Transverse colon (tissue), 4 donors: ENCODE data around the gene PRKD3. TPM values are rescaled to one million over a fixed set of nuclear protein-coding genes. Genes with fewer than 3 reads are reported as not detected.

ENCODE experiments used
- DNase-seq: peaks from one replicate; pipeline ENCODE4 v3.0.0-alpha.2; 2019
- H3K27ac ChIP-seq, 4 donors: fragments of 200-600 bp; sonication (generic); 2 replicates each; pipeline ENCODE4 v1.5.1; 2016 to 2018; ENCODE audit warnings: inconsistent platforms in 4 of 4
- H3K27me3 ChIP-seq: fragments of 200-600 bp; sonication (generic); 2 replicates; pipeline ENCODE4 v1.5.1; 2017; ENCODE audit warnings: inconsistent platforms
- H3K36me3 ChIP-seq, 4 donors: fragments of 200-600 bp; sonication (generic); 2 replicates each; pipeline ENCODE4 v1.5.1; 2017 to 2019; ENCODE audit warnings: inconsistent platforms in 4 of 4
- H3K4me1 ChIP-seq, 4 donors: fragments of 200-600 bp; sonication (generic); 2 replicates each; pipeline ENCODE4 v1.5.1; 2017 to 2020; ENCODE audit warnings: inconsistent platforms in 4 of 4
- H3K4me3 ChIP-seq, 4 donors: fragments of 200-600 bp; sonication (generic); 1 replicate in 1 of 4; 2 replicates in 3 of 4; pipeline versions ENCODE4 v1.5.1 to v1.6.1; 2017 to 2019; ENCODE audit warnings: inconsistent platforms in 4 of 4
- H3K9me3 ChIP-seq, 2 donors: fragments of 200-600 bp; sonication (generic); 2 replicates each; pipeline ENCODE4 v1.5.1; 2017 to 2019; ENCODE audit warnings: inconsistent platforms in 2 of 2
- EP300 ChIP-seq: sonication (generic); formaldehyde crosslinking; IDR thresholded peaks from one replicate; pipeline ENCODE4 v1.6.1; 2017; ENCODE audit warnings: antibody characterized with exemption, low read depth
- POLR2A ChIP-seq: fragments of 450-650 bp; IDR thresholded peaks from one replicate; pipeline ENCODE4 v1.6.1; 2016; ENCODE audit warnings: antibody characterized with exemption, mild to moderate bottlenecking, moderate library complexity
- POLR2AphosphoS5 ChIP-seq, 3 donors: sonication (generic); formaldehyde crosslinking; IDR thresholded peaks; one replicate each; pipeline ENCODE4 v1.6.1; 2016; ENCODE audit warnings: antibody characterized with exemption in 3 of 3
- WGBS, 2 donors: methylation state at CpG; one replicate each; pipeline ENCODE4 v1.1.5; 2018; ENCODE audit warnings: low coverage in 1 of 2; 5-methylcytosine and 5-hydroxymethylcytosine counted together
- in situ Hi-C, 4 donors: fragments of 200-750 bp; cut with MboI; loops; one replicate each; pipeline versions ENCODE4 v1.15.0 to v1.15.1; 2017; ENCODE audit warnings: low sequenced_read_pairs in 3 of 4, low pct_ligation_motif_present in 1 of 4, low pct_unique_long_range_greater_than_20kb in 1 of 4
- intact Hi-C: fragments of 100-400 bp; cut with DNase I; formaldehyde crosslinking; loops from one replicate; pipeline ENCODE4 v1.15.1; 2023; ENCODE audit warnings: low total_unique reads
- total RNA-seq, 4 donors: library from RNA; depleted of rRNA; stranded (reverse); fragments of >200 nt; gene quantifications; one replicate each; pipeline ENCODE4 v1.1.0, GENCODE V29; 2016
- TF ChIP-seq, protein P1 (sequence below), 5 experiments: fragments of 200-600 bp in 3 of 5; fragments of 450-650 bp in 2 of 5; sonication (generic) in 3 of 5; IDR thresholded peaks; 1 replicate in 2 of 5; 2 replicates in 3 of 5; pipeline ENCODE4 v1.5.1; 2016 to 2017; ENCODE audit warnings: antibody characterized with exemption in 5 of 5, inconsistent platforms in 3 of 5, mild to moderate bottlenecking in 2 of 5, moderate library complexity in 1 of 5

PRKD3 gene
- total RNA-seq, 4 donors from 2014 or later, result 2.6 to 83.8 (median 28.6) TPM

DNA sequence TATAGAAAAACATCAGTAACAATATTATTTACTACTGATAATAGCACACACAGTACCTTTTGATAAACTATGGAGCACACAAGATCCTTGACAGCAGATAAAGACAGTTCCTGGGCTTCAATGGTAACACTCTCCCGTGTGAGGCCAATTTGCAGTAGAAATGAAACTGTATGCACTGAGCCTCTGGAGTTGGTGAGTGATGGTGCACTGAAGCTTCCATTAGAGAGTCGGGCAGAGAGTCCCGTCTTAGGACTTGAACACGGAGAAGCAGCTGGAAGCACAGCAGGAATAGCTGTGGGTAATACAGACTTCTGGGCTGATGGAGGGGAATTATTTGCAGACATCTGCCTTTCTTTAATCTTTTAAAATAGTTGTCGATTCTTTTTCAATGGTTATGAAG, 8.5 kb downstream of the PRKD3 start:
- no peak overlapping the region for H3K27ac ChIP-seq
- in situ Hi-C loops (no loop called here), intact Hi-C loops (no loop called here)
- WGBS, 2 donors, result 94 to 96% methylated on average over 2 to 5 of the region's 5 CpGs
- TF ChIP-seq, protein P1, sequence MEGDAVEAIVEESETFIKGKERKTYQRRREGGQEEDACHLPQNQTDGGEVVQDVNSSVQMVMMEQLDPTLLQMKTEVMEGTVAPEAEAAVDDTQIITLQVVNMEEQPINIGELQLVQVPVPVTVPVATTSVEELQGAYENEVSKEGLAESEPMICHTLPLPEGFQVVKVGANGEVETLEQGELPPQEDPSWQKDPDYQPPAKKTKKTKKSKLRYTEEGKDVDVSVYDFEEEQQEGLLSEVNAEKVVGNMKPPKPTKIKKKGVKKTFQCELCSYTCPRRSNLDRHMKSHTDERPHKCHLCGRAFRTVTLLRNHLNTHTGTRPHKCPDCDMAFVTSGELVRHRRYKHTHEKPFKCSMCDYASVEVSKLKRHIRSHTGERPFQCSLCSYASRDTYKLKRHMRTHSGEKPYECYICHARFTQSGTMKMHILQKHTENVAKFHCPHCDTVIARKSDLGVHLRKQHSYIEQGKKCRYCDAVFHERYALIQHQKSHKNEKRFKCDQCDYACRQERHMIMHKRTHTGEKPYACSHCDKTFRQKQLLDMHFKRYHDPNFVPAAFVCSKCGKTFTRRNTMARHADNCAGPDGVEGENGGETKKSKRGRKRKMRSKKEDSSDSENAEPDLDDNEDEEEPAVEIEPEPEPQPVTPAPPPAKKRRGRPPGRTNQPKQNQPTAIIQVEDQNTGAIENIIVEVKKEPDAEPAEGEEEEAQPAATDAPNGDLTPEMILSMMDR (IDR thresholded peaks at IDR 0.05), result no peak
- TF ChIP-seq POLR2A (no peak), POLR2AphosphoS5 (IDR thresholded peaks at IDR 0.05) (no peak), EP300 (no peak)
- peaks cover 0 to 69% (median 10%) of the 10 kb centered on the region in 4 donors for H3K4me1 ChIP-seq
- no peaks in the 10 kb centered on the region for H3K27me3 ChIP-seq
- H3K9me3 ChIP-seq, result no peaks in the 10 kb centered on the region
- no peaks in the 10 kb centered on the region for H3K36me3 ChIP-seq
- no peak overlapping the region for H3K4me3 ChIP-seq
- DNase-seq, result no peak

DNA sequence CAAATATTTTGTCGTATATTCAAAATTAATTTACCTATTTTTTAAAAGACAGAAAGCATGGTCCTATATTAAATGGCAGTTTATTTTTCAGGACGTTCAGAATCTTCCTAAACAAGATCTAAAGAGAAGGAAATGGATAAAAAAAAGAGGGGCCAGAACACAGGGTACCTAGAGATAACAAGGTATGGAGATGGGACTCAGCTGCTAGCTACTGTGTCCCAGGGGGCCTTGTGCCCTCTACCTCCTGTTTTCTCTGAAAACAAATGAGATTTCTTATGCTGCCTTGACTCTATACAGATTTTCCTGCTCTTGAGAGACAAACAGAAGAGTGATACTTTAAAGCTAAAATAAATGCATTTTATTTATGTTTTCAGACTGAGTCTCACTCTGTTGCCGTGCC, 9.3 kb downstream of the PRKD3 start:
- in situ Hi-C loops, result no loop called here
- no peak for TF ChIP-seq POLR2AphosphoS5 (IDR thresholded peaks at IDR 0.05)
- TF ChIP-seq POLR2A, result no peak
- TF ChIP-seq, protein P1 (IDR thresholded peaks at IDR 0.05), result no peak
- TF ChIP-seq EP300, result no peak
- intact Hi-C loops, result no loop called here

DNA sequence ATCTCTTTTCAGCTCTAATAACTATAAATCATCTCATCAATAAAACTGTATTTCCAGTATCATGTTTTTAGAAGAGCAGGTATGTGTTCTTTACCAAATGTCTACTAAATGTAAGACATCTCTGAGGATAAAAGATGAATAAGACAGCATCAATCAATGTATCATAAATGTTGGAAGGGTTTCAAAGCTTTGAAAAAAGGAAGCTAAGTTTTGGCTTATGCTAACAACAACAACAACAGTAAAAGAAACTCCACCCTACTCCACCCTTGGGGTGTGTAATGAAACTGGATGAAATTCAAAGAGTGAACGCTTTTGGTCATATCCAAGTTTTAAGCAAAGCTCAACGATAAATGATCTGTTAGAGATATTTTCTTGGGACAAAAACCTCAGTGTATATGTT, 17.1 kb downstream of the PRKD3 start:
- in situ Hi-C loops (no loop called here), intact Hi-C loops (no loop called here)
- WGBS, 2 donors, result 28 to 59% methylated on average over 2 of the region's 2 CpGs
- no peak overlapping the region for H3K4me3 ChIP-seq
- H3K9me3 ChIP-seq, result no peaks in the 10 kb centered on the region
- H3K4me1 ChIP-seq, result peaks cover 6 to 55% (median 27%) of the 10 kb centered on the region in 4 donors
- no peaks in the 10 kb centered on the region for H3K27me3 ChIP-seq
- no peak overlapping the region for H3K27ac ChIP-seq
- DNase-seq, result no peak
- TF ChIP-seq EP300, result no peak
- no peak for TF ChIP-seq POLR2AphosphoS5 (IDR thresholded peaks at IDR 0.05)
- no peaks in the 10 kb centered on the region for H3K36me3 ChIP-seq

More for the DNA sequence above, 9.3 kb downstream of the PRKD3 start:
- Histone ChIP-seq H3K36me3 (no peaks in the 10 kb centered on the region), H3K27me3 (no peaks in the 10 kb centered on the region), H3K9me3 (no peaks in the 10 kb centered on the region), H3K27ac (no peak overlapping the region), H3K4me3 (no peak overlapping the region), H3K4me1 (peaks cover 0 to 70% (median 10%) of the 10 kb centered on the region in 4 donors)
- DNase-seq, result no peak
- WGBS, 2 donors, result 84 to 88% methylated on average over 3 of the region's 3 CpGs

DNA sequence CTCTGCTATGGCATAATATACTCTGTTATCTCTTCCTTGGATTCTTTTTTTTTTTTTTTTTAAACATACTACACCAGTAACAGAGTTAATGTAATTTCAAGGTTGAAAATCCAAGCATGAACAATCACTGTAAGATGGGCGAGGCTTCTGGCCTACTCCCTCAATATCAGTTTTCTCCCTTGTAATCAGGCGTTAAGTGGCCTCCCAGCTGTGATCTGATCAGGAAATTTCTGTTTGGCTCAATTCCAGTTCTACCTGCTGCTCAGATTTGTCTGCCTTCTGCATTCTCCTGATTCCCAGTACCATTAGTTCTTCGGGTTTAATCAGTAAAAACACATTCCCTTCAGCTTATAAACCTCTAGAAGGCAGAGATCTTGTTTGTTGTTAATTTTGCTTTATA, 18.6 kb downstream of the PRKD3 start:
- in situ Hi-C loops, result no loop called here
- intact Hi-C loops, result no loop called here
- Histone ChIP-seq H3K4me3 (no peak overlapping the region), H3K36me3 (no peaks in the 10 kb centered on the region), H3K4me1 (peaks cover 6 to 48% (median 20%) of the 10 kb centered on the region in 4 donors), H3K27ac (peak overlapping the region; percentile 9 to 49 (median 40)), H3K9me3 (no peaks in the 10 kb centered on the region), H3K27me3 (no peaks in the 10 kb centered on the region)
- DNase-seq, result peak; percentile 22
- TF ChIP-seq EP300 (no peak), POLR2A (no peak), POLR2AphosphoS5 (IDR thresholded peaks at IDR 0.05) (no peak)
- TF ChIP-seq, protein P1 (IDR thresholded peaks at IDR 0.05), result no peak
- 45 to 55% methylated on average over 3 of the region's 3 CpGs for WGBS, 2 donors

DNA sequence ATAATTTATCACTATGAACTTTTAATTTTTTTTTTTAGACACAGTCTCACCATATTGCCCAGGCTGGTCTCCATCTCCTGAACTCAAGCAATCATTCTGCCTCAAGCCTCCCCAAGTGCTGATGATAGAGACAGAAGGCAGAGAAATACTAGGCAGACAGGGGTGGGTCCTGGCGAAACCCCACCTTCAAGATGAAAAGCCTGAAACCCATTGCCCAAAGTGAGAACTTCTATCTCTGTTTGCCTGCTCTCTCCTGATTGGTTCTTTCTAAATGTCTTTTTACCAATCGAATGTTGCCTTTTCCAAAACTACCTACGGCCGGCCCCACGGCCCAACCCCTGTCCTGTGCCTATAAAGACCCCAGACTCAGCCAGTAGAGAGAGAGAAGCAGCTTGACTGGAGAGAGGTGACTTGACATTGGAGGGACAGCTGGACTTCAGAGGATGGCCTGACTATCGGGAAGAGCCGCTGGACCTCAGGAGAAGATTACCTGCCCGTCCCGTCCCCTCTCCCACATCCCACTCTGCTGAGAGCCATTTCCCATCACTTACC, 21.9 kb downstream of the PRKD3 start:
- TF ChIP-seq EP300 (no peak), POLR2A (no peak), POLR2AphosphoS5 (IDR thresholded peaks at IDR 0.05) (no peak)
- TF ChIP-seq, protein P1 (IDR thresholded peaks at IDR 0.05), result no peak
- intact Hi-C loops, result no loop called here
- no peak overlapping the region for H3K4me3 ChIP-seq
- in situ Hi-C loops, result no loop called here
- H3K36me3 ChIP-seq, result no peaks in the 10 kb centered on the region
- no peaks in the 10 kb centered on the region for H3K9me3 ChIP-seq
- no peak overlapping the region for H3K27ac ChIP-seq
- no peak for DNase-seq
- no peaks in the 10 kb centered on the region for H3K27me3 ChIP-seq
- peaks cover 6 to 38% (median 19%) of the 10 kb centered on the region in 4 donors for H3K4me1 ChIP-seq
- WGBS, 2 donors, result 91 to 100% methylated on average over 1 to 9 of the region's 9 CpGs
